Nephron (organoid): Measurements from ENCODE around the gene RHOA.
"Not testable (repeated sequence)": the region's sequence is repeated elsewhere in the genome, so short reads cannot be mapped to it uniquely, and the experiment has no call there.

ENCODE experiments used
- H3K27ac Mint-ChIP-seq, 3 experiments: 2 replicates each; pipeline ENCODE4 v1.8.0; 2020; ENCODE audit warnings: mixed read lengths in 3 of 3, mild to moderate bottlenecking in 2 of 3, moderate library complexity in 1 of 3
- H3K27me3 Mint-ChIP-seq: 2 replicates; pipeline ENCODE4 v1.8.0; 2021; ENCODE audit warnings: low read depth, mild to moderate bottlenecking, moderate library complexity, mixed read lengths
- H3K36me3 Mint-ChIP-seq: 2 replicates; pipeline ENCODE4 v1.8.0; 2020; ENCODE audit warnings: low read depth, mixed read lengths
- H3K4me1 Mint-ChIP-seq: 2 replicates; pipeline ENCODE4 v1.8.0; 2020; ENCODE audit warnings: mixed read lengths
- H3K4me3 Mint-ChIP-seq, 3 experiments: 2 replicates each; pipeline ENCODE4 v1.8.0; 2020; ENCODE audit warnings: mild to moderate bottlenecking in 3 of 3, mixed read lengths in 3 of 3, moderate library complexity in 2 of 3
- H3K9me3 Mint-ChIP-seq: 2 replicates; pipeline ENCODE4 v1.8.0; 2020; ENCODE audit warnings: mixed read lengths
- CTCF ChIP-seq, 3 experiments: fragments of 200-600 bp; sonication (generic); IDR thresholded peaks; one replicate each; pipeline ENCODE4 v1.5.0; 2021; ENCODE audit warnings: antibody characterized with exemption in 3 of 3; ENCODE audit not compliant: unreplicated experiment in 3 of 3

The RHOA gene

GRCh38 chr3:49352890-49353421 is 58.8 kb downstream of the RHOA start:
- peak overlapping the region in 2 of 3 experiments; percentile 58 to 70 for H3K27ac Mint-ChIP-seq
- H3K4me3 Mint-ChIP-seq, result no peak overlapping the region
- H3K9me3 Mint-ChIP-seq, result no peaks in the 10 kb centered on the region
- H3K36me3 Mint-ChIP-seq, result peaks cover 16% of the 10 kb centered on the region
- H3K4me1 Mint-ChIP-seq, result peaks cover 8% of the 10 kb centered on the region
- no peak for TF ChIP-seq CTCF (IDR thresholded peaks at IDR 0.05; ENCODE audit: unreplicated experiment in 3 of 3)
- H3K27me3 Mint-ChIP-seq, result no peaks in the 10 kb centered on the region

GRCh38 chr3:49352281-49352680 is 59.5 kb downstream of the RHOA start:
- Mint-ChIP-seq H3K36me3 (peaks cover 16% of the 10 kb centered on the region), H3K4me1 (peaks cover 8% of the 10 kb centered on the region), H3K9me3 (no peaks in the 10 kb centered on the region), H3K4me3 (no peak overlapping the region), H3K27ac (peak overlapping the region; percentile 64 to 81 (median 69)), H3K27me3 (no peaks in the 10 kb centered on the region)
- no peak for TF ChIP-seq CTCF (IDR thresholded peaks at IDR 0.05; ENCODE audit: unreplicated experiment in 3 of 3)

GRCh38 chr3:49351521-49352011 is 60.2 kb downstream of the RHOA start:
- Mint-ChIP-seq H3K36me3 (peaks cover 15% of the 10 kb centered on the region), H3K4me1 (peaks cover 7% of the 10 kb centered on the region), H3K27me3 (no peaks in the 10 kb centered on the region), H3K27ac (peak overlapping the region; percentile 64 to 81 (median 69)), H3K4me3 (peak overlapping the region in 1 of 3 experiments; percentile 2), H3K9me3 (no peaks in the 10 kb centered on the region)
- no peak for TF ChIP-seq CTCF (IDR thresholded peaks at IDR 0.05; ENCODE audit: unreplicated experiment in 3 of 3)

GRCh38 chr3:49349348-49350114 is 62.2 kb downstream of the RHOA start:
- Mint-ChIP-seq H3K9me3 (no peaks in the 10 kb centered on the region), H3K27ac (no peak overlapping the region), H3K27me3 (no peaks in the 10 kb centered on the region), H3K36me3 (peaks cover 5% of the 10 kb centered on the region), H3K4me1 (no peaks in the 10 kb centered on the region), H3K4me3 (no peak overlapping the region)
- no peak for TF ChIP-seq CTCF (IDR thresholded peaks at IDR 0.05; ENCODE audit: unreplicated experiment in 3 of 3)

GRCh38 chr3:49348361-49348760 is 63.4 kb downstream of the RHOA start:
- not testable (repeated sequence) for H3K9me3 Mint-ChIP-seq, H3K36me3 Mint-ChIP-seq, H3K4me1 Mint-ChIP-seq, H3K27me3 Mint-ChIP-seq, H3K27ac Mint-ChIP-seq, H3K4me3 Mint-ChIP-seq

GRCh38 chr3:49346797-49347251 is 65.0 kb downstream of the RHOA start:
- no peak overlapping the region for H3K4me3 Mint-ChIP-seq
- H3K36me3 Mint-ChIP-seq, result no peaks in the 10 kb centered on the region
- H3K9me3 Mint-ChIP-seq, result no peaks in the 10 kb centered on the region
- H3K27me3 Mint-ChIP-seq, result no peaks in the 10 kb centered on the region
- H3K4me1 Mint-ChIP-seq, result no peaks in the 10 kb centered on the region
- H3K27ac Mint-ChIP-seq, result no peak overlapping the region
- no peak for TF ChIP-seq CTCF (IDR thresholded peaks at IDR 0.05; ENCODE audit: unreplicated experiment in 3 of 3)
